Occipital lobe (tissue), 2 donors: ENCODE data around the gene AAMP. TPM values are rescaled to one million over a fixed set of nuclear protein-coding genes. Genes with fewer than 3 reads are reported as not detected.
"Not testable (repeated sequence)": the region's sequence is repeated elsewhere in the genome, so short reads cannot be mapped to it uniquely, and the experiment has no call there.

ENCODE experiments used
- DNase-seq: peaks from one replicate; lab custom pipeline; 2025; lab: John Stamatoyannopoulos, UW
- total RNA-seq: library from RNA; depleted of rRNA; stranded (reverse); fragments of >200 nt; gene quantifications from one replicate; pipeline ENCODE4 v1.2.3, GENCODE V29; 2014

The AAMP gene
- total RNA-seq, 1 donor from 2014 or later: 105 TPM

DNA sequence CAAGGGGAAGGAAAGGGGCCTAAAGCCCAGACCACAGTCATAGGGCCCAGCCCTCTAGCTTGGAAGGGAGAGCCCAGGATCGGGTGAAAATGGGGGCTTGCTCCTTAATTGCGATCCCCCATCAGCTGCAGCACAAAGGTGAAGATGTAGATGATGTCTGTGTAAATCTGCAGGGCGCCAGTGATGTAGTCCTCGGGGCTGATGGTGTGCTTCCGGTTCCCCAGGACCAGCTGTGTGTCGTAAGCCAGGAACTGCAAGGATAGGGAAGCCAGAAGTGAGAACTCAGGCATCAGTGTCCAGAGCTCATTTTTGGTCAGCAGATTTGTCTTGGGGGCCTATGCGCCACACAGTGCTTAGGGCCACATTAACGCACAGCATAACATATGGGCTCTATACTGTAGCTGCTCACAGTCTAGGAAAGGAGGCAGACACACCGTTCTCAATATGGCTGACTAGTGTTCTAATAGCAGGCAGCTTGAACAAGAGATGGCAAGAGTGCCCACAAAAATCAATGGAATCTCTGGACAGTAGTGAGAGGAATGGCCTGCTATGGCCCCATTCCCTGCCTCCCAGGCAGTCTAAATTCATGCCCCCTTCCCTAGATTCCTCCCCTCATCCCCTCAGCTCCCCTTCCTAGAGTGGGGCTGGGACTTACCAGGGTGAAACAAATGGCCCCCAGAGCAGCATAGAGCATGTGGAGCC is 5.6 kb upstream of the AAMP start:
- DNase-seq: no peak

DNA sequence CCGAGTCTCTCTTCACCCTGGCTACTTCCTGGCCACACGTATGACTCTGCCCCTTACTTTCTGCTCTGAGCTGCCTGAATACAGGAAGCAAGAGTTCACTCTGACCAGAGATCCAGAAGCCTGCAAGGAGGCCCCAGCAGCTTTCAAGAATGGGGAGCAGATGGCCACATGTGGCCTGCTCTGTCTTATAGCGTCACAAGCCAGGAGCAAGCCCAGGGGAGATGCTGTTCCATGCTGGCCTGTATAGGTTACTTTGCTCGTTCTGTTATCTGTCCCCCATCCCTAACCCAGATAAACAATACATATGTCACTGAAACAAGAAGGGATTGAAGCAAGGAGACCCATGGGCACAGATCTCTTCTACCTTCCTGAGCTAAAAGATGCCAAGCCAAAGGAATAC is 4.6 kb upstream of the AAMP start:
- DNase-seq: no peak

DNA sequence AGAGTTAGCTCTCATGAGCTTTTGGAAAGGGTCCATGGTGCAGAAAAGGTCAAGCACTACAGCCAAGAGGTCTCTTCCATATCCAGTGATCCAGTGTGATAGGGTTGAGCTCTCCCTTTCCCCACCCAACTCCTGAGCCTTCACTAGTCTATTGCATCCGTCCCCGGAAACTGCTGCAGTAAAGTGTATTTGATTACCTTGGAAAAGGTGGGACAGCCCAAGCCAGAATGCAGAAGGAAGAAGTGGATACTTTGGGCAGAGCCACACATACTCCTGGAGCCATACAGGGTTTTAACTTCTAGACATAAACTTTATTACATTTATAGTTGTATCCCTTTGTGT is 3.9 kb upstream of the AAMP start:
- no peak for DNase-seq

DNA sequence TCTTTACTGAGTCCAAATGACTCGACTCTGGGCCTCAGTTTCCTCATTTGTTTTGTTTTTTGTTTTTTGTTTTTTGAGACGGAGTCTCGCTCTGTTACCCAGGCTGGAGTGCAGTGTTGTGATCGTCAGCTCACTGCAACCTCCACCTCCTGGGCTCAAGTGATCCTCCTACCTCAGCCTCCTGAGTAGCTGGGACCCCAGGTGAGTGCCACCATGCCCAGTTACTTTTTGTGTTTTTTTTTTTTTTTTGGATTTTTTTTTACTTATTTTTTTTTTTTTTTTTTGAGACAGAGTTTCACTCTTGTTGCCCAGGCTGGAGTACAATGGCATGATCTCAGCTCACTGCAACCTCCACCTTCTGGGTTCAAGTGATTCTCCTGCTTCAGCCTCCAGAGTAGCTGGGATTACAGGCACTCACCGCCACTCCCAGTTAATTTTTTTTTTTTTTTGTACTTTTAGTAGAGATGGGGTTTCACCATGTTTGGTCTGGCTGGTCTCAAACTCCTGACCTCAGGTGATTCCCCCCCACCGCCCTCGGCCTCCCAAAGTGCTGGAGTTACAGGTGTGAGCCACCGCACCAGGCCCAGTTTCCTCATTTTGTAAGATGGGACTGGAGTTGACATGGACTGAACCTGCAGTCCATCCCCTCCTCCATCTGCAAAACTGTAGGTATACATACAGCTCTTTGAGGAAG is 3.4 kb upstream of the AAMP start:
- not testable (repeated sequence) for DNase-seq

DNA sequence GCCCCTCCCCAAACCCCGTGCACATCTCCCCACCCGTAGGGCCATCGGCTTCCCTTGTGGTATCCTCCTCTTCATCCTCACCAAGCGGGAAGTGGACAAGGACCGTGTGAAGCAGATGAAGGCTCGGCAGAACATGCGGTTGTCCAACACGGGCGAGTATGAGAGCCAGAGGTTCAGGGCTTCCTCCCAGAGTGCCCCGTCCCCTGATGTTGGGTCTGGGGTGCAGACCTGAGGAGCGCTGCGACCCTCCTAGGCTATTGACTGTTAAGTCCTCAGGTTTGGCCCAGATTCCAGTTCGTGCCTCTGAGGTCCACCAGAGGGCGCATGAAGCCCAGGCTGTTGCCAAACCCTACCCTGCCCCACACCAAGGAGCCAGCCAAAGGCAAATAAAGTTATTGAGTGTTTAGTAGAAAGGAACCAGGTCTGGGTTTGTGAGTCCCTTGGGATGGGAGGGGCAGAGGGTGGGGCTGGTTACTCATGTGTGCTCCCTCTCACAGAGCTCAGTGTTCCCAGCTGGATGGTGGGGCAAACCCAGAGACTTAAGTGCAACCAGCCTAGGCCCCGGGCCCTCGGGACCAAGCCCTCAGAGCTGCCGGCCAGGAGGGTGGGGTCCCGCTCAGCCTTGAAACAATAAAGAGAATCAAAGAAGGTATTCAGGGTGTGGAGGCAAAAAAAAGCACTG is 2.7 kb upstream of the AAMP start:
- peak; percentile 64 for DNase-seq

DNA sequence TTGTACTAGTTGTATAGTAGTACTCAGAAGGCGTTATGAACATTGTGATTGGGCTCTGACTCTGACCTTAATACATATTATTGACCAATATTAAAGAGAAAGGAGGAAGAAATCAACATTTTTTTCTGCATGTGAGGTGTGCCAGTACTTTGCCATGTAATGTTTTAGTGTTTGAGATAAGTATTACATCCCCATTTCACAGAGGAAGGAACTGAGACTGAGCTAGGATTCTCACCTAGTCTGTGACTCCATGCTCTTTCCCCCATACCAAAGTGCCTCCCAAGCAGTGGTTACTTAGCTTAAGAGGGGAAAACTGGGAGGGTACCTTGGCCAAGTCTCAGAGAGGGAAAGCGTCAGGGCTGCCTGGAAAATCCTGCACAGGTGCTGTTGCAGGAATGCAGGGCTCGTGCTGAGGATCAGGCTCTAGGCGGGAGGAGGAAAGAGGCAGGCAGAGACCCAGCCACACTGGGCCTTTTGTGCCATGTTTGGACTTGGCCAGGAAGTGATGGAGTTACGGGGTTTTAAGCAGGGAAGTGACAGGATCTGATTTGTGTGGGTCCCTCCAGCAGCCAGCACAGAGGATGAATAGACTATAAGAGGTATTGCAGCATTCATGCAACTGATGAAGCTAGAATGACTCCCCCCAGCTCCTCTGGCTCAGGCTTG is 2.1 kb upstream of the AAMP start:
- no peak for DNase-seq

DNA sequence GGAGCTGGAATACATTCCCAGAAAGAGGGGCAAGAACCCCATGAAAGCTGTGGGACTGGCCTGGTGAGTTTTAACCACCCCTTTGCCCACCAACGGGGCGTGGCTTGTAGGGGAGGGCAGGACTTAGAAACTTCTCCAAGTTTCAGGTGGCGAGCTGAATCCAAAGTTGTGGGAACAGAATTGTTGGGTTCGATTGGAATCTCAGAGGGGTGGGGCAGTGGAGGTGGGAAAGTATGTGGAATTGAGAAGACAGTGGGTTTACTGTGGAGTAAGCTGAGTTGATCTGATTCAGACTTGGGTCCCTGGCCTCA is 1.5 kb upstream of the AAMP start:
- no peak for DNase-seq

DNA sequence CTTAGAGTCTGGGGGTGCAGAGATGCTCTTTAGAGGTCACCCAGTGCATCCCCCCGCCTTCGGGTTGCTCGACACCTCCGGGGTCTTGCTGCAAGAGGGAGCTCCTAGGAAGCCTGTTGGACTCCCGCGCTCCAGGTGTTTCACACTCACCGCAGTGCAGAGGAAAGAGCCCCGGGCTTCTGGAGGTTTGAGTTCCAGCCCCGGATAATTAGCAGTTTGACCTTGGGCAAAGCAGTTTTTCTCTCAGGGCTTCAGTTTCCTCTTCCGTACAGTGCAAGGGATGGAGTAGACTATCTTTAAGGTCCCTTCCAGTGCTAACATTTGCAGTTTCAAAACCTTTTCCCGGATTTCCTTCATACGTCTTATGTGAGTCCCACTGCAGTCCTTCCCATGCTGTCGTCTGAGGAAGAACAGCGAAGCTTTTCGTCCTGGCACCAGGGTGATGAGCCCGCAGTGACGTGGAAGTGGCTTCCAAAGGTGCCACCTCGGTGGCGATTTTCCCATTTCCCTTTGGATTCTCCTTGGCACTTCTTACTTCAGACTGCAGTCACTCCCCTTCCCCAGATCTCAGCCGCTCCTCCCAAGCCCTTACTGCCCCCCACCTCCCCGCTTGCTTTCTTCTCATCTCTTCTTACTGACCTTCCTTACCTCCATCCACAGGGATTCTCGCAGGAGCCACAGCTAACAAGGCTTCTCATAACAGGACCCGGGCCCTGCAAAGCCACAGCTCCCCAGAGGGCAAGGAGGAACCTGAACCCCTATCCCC is 967 bp upstream of the AAMP start:
- no peak for DNase-seq

DNA sequence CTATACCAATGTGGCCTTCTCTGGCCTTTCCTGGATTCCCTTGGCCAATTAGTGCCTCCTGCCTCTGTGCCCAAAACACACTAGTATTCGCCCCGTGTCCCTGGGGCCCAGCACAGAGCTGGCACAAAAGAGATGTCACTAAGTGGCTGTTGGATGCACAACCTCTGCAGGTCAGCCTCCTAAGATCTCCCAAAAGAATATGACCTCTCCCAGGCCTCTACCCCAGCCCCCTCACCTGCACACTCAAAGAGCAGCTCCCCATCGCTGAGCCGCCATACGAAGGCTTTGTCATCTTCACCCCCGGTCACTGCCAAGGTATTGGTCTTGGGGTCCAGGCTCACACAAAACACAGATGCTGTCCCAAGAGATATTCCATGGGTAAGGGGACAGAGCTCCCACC is 2.7 kb downstream of the AAMP start:
- DNase-seq: no peak

DNA sequence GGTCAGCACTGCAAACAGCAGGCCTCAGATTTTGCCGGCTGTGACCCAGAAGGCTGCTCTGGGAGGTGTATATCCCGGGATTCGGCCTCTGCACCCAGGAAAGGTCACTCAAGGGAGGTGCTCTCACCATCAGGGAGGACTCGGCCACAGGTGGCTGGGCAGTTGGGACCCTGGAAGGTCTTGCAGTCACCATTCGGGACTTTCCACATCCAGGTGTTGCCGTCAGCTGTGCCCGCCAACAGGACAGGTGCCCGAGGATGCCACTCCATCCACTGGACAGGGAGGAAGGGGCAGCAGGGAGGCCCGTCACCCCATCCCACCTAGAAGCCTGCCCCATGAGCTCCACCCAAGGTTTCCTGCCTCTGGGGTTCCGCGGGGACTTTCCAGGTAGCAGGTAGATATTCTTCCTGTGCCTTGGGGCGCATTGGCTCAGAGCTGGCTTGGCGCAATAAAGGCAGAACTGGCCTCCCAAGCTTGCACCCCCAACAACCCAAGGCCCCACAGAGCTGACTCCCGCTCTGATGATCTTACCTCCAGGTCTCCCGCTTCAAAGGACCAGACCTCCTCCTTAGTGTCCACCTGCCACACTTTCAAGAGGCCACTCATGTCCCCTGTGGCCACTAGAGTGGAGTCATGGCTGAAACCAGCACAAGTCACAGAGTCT is 3.5 kb downstream of the AAMP start:
- DNase-seq: no peak

DNA sequence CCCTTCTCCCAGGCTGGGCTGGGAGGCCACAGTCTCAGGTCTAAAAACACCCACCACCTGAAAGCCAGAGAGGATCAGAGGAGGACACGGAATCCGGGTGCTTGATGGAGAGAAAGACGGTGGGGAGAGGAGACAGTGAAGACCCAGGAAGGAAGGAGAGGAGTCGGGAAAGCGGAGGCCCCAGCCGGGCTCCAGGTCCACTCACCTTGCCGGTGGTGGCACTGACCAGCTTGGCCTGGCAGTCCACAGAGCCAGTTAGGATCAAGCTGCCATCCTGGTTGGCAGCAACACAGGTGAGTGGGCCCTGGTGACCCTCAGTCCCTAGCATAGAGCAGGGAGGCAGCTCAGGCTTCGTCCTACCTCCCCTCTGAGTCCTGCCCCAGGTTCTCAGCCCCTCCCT is 4.3 kb downstream of the AAMP start:
- DNase-seq: no peak

DNA sequence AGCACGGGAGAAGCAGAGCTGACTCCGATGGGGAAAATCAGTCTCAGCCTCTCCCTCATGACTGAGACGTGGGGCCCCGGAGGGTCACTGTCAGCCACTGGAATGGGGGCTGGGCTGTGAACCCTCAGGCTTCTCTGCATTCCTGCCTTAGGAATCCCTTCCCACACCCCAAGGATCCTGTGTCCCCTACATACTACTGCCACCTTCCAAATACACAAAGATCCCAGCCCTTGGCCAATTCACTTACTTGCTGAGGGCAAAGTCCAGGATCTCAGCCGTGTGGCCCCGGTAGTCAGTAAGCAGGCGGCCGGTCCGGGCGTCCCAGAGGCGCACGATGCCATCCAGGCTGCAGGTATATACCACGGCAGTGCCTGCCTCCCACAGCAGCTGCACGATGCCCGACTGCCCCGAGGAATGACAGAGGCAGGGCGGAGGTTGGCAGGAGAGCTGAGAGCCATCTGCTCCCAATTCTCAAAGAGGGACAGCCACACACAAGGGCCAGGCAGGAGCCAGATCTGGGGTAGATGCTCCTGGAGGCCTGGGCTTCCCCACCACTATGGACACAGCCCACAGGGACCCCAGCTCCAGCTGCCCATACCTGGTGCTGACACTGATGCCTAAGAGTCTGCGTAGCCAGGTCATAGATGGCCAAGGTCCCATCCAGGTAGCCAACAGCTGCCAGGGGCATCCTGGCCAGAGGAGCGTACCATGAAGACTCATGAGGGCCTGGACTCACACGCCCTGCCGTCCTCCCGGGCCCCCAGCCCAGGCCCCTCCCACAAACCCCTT is 5.0 kb downstream of the AAMP start:
- DNase-seq: no peak

DNA sequence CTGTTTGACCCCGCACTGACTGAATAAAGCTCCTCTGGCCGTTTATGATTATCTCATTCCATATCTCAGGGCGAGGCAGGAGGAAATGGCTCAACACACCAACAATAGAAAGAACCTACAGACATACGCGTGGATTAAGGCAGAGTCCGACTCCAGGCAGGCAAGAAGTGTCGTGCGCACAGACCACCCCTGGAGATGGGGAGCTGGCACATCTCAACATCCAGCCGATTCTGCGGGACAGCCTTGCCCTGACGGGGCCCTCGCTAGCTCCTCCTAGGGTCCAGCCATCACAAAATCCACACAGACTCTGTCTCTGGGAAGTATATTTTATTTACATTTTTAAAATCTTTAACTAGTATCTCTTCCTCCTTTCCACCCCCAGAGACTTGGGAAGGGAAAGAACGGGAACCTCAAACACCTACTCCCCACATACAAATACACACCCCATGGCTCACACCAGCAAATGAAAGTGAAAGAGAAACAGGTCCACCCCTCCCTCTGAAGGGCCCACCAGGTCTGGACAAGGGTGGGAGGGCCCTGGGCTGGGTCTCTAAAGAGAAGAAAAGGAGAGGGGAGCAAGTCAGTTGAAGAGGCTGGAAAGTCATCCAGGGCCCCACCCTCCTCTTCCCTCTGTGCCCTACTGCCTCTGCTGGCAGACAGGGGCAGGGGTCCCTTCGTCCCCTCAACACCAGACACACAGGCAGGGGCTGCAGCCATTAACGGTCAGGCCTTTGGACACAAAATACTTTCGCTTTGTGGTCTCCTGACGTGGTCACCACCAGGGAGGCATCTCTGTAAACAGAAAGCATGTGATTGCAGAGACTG is 5.9 kb downstream of the AAMP start:
- DNase-seq: no peak

DNA sequence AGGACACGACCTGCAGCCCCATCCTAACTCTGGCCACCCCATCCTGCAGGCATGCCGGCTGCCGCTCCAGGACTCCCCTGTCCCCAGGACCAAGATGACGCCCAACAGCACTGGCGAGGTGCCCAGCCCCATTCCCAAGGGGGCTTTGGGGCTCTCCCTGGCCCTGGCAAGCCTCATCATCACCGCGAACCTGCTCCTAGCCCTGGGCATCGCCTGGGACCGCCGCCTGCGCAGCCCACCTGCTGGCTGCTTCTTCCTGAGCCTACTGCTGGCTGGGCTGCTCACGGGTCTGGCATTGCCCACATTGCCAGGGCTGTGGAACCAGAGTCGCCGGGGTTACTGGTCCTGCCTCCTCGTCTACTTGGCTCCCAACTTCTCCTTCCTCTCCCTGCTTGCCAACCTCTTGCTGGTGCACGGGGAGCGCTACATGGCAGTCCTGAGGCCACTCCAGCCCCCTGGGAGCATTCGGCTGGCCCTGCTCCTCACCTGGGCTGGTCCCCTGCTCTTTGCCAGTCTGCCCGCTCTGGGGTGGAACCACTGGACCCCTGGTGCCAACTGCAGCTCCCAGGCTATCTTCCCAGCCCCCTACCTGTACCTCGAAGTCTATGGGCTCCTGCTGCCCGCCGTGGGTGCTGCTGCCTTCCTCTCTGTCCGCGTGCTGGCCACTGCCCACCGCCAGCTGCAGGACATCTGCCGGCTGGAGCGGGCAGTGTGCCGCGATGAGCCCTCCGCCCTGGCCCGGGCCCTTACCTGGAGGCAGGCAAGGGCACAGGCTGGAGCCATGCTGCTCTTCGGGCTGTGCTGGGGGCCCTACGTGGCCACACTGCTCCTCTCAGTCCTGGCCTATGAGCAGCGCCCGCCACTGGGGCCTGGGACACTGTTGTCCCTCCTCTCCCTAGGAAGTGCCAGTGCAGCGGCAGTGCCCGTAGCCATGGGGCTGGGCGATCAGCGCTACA is 7.0 kb downstream of the AAMP start:
- DNase-seq: no peak

DNA sequence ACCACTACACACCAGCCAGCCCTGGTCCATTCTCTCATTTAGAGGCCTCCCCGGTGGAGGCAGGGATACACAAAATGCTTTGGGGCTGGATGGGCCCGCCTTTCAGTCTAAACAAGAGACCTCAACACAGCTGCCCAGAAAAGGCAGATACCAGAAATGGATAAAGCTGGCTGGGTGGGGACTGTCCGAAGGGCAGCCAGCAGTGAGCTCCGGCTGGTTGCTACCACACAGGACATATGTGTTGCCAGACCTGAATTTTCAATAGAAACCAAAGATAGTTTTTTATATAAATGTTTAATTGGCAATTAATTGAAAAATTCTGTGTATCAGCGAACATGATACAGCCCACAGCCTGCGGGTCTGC is 7.7 kb downstream of the AAMP start:
- no peak for DNase-seq

DNA sequence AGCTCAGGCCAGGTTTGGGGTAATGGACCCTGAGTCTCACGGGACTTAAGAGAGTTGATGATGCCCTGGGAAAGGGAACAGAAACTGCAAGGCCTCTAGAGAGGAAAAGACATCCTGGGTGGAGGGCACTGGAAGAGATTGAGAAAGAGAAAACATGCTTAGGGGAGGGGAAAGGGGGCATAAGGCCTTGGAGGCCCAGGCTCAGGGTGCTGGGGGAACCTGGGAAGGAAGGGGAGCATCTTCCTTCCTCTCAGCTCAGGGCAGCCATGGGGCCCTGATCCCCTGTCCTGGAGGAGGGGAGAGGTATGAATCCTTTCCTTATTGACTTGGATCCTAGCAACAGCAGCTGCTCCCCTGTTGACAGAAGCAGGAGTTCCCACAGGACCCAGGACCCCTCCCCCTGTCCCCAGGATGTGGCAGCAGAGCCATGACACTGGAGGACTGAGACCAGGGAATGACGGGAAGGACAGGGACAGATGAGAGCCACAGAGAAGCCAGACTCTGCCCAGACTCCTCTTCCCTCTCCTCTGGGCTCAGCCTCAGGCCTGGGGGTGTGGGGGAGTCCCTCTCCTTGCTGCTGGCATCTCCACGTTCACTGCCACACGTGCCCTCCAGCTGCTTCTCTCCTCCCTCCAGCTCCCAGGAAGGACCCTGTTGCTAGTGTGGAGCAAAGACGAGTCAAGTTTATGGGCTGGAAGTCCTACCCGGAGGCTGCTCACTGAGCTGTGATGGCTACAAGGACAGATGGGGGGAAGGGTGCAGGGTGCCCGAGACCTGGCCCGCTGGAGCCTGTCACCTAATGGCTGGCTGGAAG is 8.3 kb downstream of the AAMP start:
- DNase-seq: no peak

DNA sequence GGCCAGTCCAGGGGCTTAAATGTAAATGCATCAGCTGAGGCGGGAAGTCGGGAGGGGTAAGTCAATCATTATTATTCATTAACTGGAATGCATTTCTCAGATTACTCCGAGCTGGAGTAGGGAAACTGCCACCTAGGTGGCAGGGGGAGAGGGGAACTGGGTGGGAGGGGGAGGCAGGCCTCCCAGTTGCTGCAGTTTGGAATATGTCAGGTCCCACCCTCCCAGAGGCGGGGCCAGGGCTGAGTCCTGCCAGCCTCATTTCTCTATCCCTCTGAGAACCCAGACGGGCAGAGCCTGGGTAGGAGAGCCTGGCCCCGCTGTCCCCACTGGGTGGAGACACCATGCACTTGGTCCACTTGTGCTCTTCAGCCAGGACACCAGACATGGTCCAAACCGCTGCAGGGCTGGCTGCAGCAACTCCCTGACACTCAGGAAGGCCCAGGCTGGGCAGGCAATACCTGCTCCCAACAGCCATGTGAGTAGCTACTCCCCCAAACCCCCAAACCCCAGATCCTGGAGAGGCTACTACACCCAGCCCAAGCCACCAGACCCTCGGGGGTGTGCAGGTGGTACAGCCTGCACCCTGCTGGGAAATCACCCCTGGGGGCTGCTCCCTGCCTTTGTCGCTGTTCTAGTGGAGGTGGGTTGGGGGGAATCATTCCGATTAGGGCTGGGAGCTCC is 9.1 kb downstream of the AAMP start, which contains the start of gene GPBAR1:
Gene GPBAR1, plus strand, starts transcription at position 274 of the 681 bp plus-strand sequence. CDS start 1,710 bp downstream, outside the sequence.
- DNase-seq: no peak
